ENCODE measurements around the gene DHRS7C. TPM values are rescaled to one million over a fixed set of nuclear protein-coding genes. Genes with fewer than 3 reads are reported as not detected.

Gene DHRS7C
- total and polyA plus RNA-seq, 12 donors, result not detected

DNA sequence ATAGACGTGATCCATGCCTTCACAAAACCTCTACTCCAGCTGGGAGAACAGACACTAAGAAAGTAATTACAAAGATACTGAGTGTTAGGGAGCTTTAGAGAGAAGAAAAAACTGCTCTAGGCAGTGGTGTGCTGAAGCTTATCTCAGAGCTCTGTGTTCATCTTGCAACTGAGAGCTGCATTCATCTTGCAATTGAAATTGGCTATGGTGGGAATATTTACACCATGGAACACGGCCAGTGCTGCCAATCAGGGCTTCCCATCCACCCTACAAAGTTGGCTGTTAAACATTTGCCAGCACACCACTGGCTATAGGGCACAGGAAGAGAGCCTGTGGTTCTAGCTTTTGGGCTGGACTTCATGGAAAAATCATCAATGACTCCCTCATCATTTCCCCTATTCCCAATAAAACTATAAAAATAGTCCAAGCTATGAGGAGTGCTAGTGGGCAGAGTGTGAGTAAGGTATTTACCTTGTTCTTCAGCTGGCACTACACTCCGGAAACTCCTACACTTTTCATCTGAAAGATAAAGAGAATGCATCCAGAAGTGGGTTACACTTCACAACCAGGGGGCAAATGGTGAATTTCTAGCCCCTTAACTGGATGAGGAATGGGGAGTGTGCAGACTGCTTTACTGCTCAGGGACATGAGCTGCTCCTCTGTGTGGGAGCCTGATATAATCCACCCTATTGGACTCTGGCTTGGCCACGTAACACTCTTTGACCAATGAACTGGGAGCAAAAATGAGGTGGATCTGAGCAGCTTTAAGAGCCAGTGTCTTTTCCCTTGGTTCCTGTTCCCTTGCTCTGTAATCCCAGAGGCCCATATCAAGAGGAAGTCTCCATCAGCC is 18.9 kb upstream of the DHRS7C start:
- intact Hi-C loops (cut with DNase I), result no loop called here
- Histone ChIP-seq H3K36me3 (replicated peaks in 1 of 2) (no peaks in the 10 kb centered on the region), H3K27ac (no peak overlapping the region), H3K27me3 (no peaks in the 10 kb centered on the region), H3K9me3 (replicated peaks in 1 of 3) (no peaks in the 10 kb centered on the region), H3K4me3 (no peak overlapping the region), H3K4me1 (replicated peaks in 1 of 2) (no peaks in the 10 kb centered on the region)
- WGBS, 4 donors, result 64 to 70% (median 65%) methylated on average over 4 of the region's 4 CpGs
- DNase-seq, result no peak
- no peak for TF ChIP-seq POLR2A (IDR thresholded peaks at IDR 0.05)
- TF ChIP-seq, protein P1, sequence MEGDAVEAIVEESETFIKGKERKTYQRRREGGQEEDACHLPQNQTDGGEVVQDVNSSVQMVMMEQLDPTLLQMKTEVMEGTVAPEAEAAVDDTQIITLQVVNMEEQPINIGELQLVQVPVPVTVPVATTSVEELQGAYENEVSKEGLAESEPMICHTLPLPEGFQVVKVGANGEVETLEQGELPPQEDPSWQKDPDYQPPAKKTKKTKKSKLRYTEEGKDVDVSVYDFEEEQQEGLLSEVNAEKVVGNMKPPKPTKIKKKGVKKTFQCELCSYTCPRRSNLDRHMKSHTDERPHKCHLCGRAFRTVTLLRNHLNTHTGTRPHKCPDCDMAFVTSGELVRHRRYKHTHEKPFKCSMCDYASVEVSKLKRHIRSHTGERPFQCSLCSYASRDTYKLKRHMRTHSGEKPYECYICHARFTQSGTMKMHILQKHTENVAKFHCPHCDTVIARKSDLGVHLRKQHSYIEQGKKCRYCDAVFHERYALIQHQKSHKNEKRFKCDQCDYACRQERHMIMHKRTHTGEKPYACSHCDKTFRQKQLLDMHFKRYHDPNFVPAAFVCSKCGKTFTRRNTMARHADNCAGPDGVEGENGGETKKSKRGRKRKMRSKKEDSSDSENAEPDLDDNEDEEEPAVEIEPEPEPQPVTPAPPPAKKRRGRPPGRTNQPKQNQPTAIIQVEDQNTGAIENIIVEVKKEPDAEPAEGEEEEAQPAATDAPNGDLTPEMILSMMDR (IDR thresholded peaks at IDR 0.05), result no peak

DNA sequence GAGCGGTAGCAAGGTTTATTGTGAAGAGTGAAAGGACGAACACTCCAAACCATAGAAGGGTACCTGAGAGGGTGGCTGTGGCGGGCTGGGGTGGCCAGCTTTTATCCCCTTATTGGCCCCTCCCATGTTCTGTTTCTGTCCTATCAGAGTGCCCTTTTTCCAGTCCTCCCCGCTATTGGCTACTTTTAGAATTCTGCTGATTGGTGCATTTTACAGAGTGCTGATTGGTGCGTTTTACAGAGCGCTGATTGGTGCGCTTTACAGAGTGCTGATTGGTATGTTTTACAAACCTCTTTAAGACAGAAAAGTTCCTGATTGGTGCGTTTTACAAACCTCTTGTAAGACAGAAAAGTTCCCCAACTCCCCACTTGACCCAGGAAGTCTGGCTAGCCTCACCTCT is 18.0 kb upstream of the DHRS7C start:
- intact Hi-C loops (cut with DNase I), result no loop called here
- no peak for DNase-seq
- H3K4me1 ChIP-seq (replicated peaks in 1 of 2), result no peaks in the 10 kb centered on the region
- H3K9me3 ChIP-seq (replicated peaks in 1 of 3), result no peaks in the 10 kb centered on the region
- no peaks in the 10 kb centered on the region for H3K27me3 ChIP-seq
- no peak overlapping the region for H3K27ac ChIP-seq
- WGBS, 4 donors, result 87 to 90% (median 88%) methylated on average over 8 of the region's 8 CpGs
- H3K4me3 ChIP-seq, result no peak overlapping the region
- no peaks in the 10 kb centered on the region for H3K36me3 ChIP-seq (replicated peaks in 1 of 2)
- TF ChIP-seq POLR2A (IDR thresholded peaks at IDR 0.05), result no peak
- TF ChIP-seq, protein P1 (IDR thresholded peaks at IDR 0.05), result no peak

DNA sequence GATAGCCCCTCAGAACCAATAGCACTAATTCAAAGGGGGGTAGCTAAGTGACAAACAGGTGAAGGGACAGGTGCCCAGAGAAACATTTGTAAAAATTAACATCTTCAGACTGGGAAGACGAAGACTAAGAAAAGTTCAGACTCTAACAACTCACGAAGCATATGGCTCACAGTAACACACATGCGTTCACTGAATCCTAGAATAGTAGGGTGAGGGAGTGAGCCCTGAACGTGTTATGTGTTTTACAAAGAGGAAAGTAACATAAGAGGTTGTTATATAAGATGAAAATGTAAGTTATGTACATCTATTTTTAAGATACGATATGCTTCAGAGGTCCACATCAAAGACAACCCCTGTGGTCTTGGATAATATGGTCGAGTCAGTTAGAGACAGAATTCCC is 15.3 kb upstream of the DHRS7C start:
- WGBS, 4 donors, result 55 to 60% (median 59%) methylated on average over 6 of the region's 6 CpGs
- Histone ChIP-seq H3K4me3 (no peak overlapping the region), H3K9me3 (replicated peaks in 1 of 3) (no peaks in the 10 kb centered on the region), H3K27me3 (no peaks in the 10 kb centered on the region), H3K36me3 (replicated peaks in 1 of 2) (no peaks in the 10 kb centered on the region), H3K27ac (no peak overlapping the region), H3K4me1 (replicated peaks in 1 of 2) (no peaks in the 10 kb centered on the region)
- TF ChIP-seq POLR2A (IDR thresholded peaks at IDR 0.05), result no peak
- TF ChIP-seq, protein P1 (IDR thresholded peaks at IDR 0.05), result no peak
- intact Hi-C loops (cut with DNase I), result no loop called here
- DNase-seq, result no peak

DNA sequence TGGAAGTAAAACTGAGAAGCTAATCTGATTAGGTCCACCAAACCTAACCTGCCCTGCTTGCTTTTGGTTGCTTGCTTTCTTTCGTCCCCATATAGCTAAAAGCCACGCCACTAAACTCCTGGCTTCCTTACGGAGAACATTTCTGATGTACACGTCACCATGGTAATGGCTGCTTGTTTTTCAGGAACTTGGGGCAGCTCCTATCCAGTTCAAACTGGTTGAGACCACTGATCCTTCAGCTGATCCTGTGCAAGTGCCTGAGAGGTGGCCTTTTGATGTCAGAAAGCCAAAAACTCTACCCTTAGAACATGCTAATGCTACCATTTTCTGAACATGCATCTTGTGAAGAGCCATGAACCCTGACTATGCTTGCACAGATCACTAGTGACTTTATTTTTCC is 14.4 kb upstream of the DHRS7C start:
- whole genome bisulfite sequencing, 4 donors, result 45 to 81% (median 59%) methylated on average over 4 of the region's 4 CpGs
- intact Hi-C loops (cut with DNase I), result no loop called here
- Histone ChIP-seq H3K27ac (no peak overlapping the region), H3K4me1 (replicated peaks in 1 of 2) (no peaks in the 10 kb centered on the region), H3K4me3 (no peak overlapping the region), H3K27me3 (no peaks in the 10 kb centered on the region), H3K36me3 (replicated peaks in 1 of 2) (no peaks in the 10 kb centered on the region), H3K9me3 (replicated peaks in 1 of 3) (no peaks in the 10 kb centered on the region)
- DNase-seq, result no peak
- TF ChIP-seq, protein P1 (IDR thresholded peaks at IDR 0.05), result no peak
- no peak for TF ChIP-seq POLR2A (IDR thresholded peaks at IDR 0.05)

Data from adrenal gland (tissue), 12 donors.